Colonic mucosa (tissue), 4 donors: Measurements from ENCODE around the gene TAC3. TPM values are rescaled to one million over a fixed set of nuclear protein-coding genes. Genes with fewer than 3 reads are reported as not detected.
"Not testable (repeated sequence)": the region's sequence is repeated elsewhere in the genome, so short reads cannot be mapped to it uniquely, and the experiment has no call there.

Source experiments
- DNase-seq: peaks from one replicate; pipeline ENCODE4 v3.0.0-alpha.2; 2020
- H3K27ac ChIP-seq: fragments of 200-600 bp; one replicate; pipeline ENCODE4 v1.8.0; 2021
- H3K27me3 ChIP-seq: fragments of 200-600 bp; one replicate; pipeline ENCODE4 v1.8.0; 2021
- H3K36me3 ChIP-seq: fragments of 200-600 bp; one replicate; pipeline ENCODE4 v1.8.0; 2021
- H3K4me1 ChIP-seq: fragments of 200-600 bp; one replicate; pipeline ENCODE4 v1.8.0; 2021; ENCODE audit warnings: mild to moderate bottlenecking
- H3K4me3 ChIP-seq: fragments of 200-600 bp; one replicate; pipeline ENCODE4 v1.8.0; 2021
- H3K9ac ChIP-seq, 2 donors: one replicate each; pipeline ENCODE4 v1.7.0; 2013; ENCODE audit warnings: control low read depth in 2 of 2, low read depth in 2 of 2, low read length in 2 of 2
- H3K9me3 ChIP-seq: fragments of 200-600 bp; one replicate; pipeline ENCODE4 v1.8.0; 2021
- intact Hi-C: fragments of 100-400 bp; cut with DNase I; formaldehyde crosslinking; loops from one replicate; pipeline ENCODE4 v1.14.1; 2022
- total RNA-seq, 2 donors: library from RNA; stranded (reverse); fragmentation: NEBNext Ultra II Directional in 1 of 2; extraction: Animal tissue kit (Norgen Biotek cat#: 25700) in 1 of 2; gene quantifications; one replicate each; pipeline ENCODE4 v1.2.1, GENCODE V29; 2021
- TF ChIP-seq, protein P1 (sequence below): fragments of 200-600 bp; IDR thresholded peaks from one replicate; pipeline ENCODE4 v1.8.0; 2022; ENCODE audit warnings: antibody characterized with exemption, mild to moderate bottlenecking
- donor health status: healthy.
- donor health status: DM: no; HTN: no; CAD: no.
- donor health status: DM: no; HTN: no; CAD: no.

TAC3 gene
- total RNA-seq, 2 donors from 2014 or later: 1.9 TPM

DNA sequence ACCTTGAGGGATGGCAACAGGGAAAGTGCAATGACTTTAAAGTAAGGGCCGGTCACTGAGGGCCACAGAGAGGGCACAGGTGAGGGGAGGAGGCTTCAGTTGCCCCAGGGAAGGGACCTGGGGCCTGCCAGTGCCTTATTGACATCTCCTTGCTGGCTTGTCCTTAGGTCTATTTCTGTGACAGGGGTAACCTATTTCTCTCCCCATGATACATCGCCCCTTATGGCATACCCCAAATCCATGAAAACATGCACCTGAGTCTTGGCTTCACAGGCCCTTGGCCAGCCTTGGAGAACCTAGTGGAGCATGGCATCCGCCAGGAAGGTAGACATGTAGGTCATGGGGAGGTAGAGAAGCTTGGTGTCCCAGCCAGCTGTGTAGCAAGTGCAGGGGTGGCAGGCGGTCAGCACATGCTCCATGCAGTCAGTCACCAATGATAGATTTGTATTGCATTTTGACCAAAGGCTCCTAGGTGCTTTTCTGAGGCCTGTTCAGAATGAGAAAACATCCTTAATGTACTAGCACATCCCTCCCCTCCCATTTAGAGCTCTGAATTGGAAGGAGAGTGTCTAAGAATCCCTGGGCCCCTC, 35.3 kb downstream of the TAC3 start:
- H3K27ac ChIP-seq: no peak overlapping the region
- TF ChIP-seq, protein P1, sequence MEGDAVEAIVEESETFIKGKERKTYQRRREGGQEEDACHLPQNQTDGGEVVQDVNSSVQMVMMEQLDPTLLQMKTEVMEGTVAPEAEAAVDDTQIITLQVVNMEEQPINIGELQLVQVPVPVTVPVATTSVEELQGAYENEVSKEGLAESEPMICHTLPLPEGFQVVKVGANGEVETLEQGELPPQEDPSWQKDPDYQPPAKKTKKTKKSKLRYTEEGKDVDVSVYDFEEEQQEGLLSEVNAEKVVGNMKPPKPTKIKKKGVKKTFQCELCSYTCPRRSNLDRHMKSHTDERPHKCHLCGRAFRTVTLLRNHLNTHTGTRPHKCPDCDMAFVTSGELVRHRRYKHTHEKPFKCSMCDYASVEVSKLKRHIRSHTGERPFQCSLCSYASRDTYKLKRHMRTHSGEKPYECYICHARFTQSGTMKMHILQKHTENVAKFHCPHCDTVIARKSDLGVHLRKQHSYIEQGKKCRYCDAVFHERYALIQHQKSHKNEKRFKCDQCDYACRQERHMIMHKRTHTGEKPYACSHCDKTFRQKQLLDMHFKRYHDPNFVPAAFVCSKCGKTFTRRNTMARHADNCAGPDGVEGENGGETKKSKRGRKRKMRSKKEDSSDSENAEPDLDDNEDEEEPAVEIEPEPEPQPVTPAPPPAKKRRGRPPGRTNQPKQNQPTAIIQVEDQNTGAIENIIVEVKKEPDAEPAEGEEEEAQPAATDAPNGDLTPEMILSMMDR: no peak

DNA sequence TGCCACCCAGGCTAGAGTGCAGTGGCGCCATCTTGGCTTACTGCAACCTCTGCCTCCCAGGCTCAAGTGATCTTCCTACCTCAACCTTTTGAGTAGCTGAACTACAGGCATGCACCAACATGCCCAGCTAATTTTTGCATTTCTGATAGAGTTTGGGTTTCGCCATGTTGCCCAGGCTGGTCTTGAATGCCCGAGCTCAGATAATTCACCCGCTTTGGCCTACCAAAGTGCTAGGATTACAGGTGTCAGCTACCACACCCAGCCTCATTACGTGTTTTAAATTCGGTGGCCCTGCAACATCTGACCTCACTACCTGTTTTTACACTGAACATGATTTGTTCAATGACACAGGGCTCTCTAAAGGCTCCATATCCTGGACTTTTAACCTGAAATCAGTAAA, 36.1 kb downstream of the TAC3 start:
- no peaks in the 10 kb centered on the region for H3K27me3 ChIP-seq
- DNase-seq: no peak
- H3K36me3 ChIP-seq: no peaks in the 10 kb centered on the region
- no peaks in the 10 kb centered on the region for H3K9me3 ChIP-seq
- no peak overlapping the region for H3K27ac ChIP-seq
- TF ChIP-seq, protein P1: no peak
- no peaks in the 10 kb centered on the region for H3K4me1 ChIP-seq
- intact Hi-C loops: no loop called here
- H3K4me3 ChIP-seq: no peak overlapping the region
- H3K9ac ChIP-seq: no peak overlapping the region

More for the DNA sequence above, 35.3 kb downstream of the TAC3 start:
- Histone ChIP-seq H3K9me3 (no peaks in the 10 kb centered on the region), H3K9ac (no peak overlapping the region), H3K36me3 (no peaks in the 10 kb centered on the region), H3K4me1 (no peaks in the 10 kb centered on the region), H3K4me3 (no peak overlapping the region), H3K27me3 (no peaks in the 10 kb centered on the region)
- DNase-seq: no peak
- intact Hi-C loops: no loop called here

DNA sequence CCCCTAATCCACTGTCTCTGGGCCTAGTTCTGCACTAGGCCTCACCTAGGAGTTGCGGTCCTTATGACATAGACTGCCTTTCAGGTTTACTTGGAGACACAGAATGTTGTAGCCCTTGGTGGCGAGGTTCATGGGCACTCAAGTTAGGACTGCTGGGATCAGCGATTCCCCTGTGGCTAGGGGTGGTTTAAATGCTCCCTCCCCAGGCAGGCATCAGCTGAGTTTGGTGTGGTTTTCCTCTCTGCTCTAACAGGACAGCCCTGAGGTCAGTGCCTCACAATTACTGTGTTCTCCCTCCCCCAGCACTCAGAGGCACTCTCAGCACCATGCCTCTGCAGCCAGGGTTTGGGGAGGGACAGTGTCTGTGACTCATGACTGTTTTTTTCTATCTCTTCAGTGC, 36.7 kb downstream of the TAC3 start:
- H3K36me3 ChIP-seq: no peaks in the 10 kb centered on the region
- intact Hi-C loops: no loop called here
- no peaks in the 10 kb centered on the region for H3K9me3 ChIP-seq
- no peaks in the 10 kb centered on the region for H3K27me3 ChIP-seq
- no peak for DNase-seq
- no peak overlapping the region for H3K4me3 ChIP-seq
- H3K27ac ChIP-seq: no peak overlapping the region
- no peak overlapping the region for H3K9ac ChIP-seq
- no peaks in the 10 kb centered on the region for H3K4me1 ChIP-seq
- TF ChIP-seq, protein P1: no peak

DNA sequence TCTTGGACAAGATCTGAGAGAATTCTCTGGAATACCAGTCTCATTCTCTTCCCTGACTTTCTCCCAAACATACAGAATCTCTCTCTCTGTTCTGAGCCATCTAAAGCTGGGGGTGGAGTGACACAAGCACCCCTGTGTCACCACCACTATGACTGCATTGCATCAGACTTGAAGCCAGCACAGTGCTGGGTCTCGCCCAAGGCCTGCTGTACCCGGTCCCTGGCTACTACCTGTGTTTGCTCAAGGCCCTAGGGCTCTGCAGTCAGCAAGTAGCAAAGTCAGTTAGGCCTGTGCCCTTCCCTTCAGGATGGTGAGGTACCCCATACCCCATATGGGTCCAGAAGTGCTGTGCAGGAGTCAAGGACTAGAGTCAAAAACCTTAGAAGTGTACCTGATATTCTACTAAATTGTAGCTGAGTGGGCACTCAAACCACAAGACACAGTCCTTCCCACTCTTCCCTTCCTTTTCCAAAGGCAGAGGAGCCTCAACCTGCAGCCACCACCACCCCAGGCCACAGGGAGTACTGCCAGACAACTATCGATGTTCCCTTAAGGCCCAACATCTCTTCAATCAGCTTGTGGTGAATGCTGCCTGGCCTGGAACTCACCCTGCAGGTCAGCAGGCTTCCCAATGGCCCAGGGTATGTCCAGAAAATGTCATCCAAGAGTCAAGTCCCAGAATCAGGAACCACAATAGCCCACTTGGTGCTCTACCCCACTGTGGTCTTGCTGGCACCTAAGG, 37.8 kb downstream of the TAC3 start:
- no peak overlapping the region for H3K27ac ChIP-seq
- no peak for DNase-seq
- H3K9ac ChIP-seq: no peak overlapping the region
- intact Hi-C loops: no loop called here
- TF ChIP-seq, protein P1: no peak
- H3K4me3 ChIP-seq: no peak overlapping the region
- H3K4me1 ChIP-seq: no peaks in the 10 kb centered on the region
- no peaks in the 10 kb centered on the region for H3K27me3 ChIP-seq
- no peaks in the 10 kb centered on the region for H3K36me3 ChIP-seq
- H3K9me3 ChIP-seq: no peaks in the 10 kb centered on the region

DNA sequence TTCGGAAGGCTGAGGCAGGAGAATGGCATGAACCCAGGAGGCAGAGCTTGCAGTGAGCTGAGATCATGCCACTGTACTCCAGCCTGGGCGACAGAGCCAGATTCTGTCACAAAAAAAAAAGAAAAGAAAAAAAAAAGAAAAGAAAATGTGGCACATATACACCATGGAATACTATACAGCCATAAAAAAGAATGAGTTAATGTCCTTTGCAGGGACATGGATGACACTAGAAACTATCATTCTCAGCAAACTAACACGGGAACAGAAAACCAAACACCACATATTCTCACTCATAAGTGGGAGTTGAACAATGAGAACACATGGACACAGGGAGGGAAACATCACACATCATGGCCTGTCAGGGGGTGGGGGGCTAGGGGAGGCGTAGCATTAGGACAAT, 39.0 kb downstream of the TAC3 start:
- H3K36me3 ChIP-seq, H3K9ac ChIP-seq, H3K27me3 ChIP-seq, H3K9me3 ChIP-seq, DNase-seq, intact Hi-C loops, H3K4me3 ChIP-seq, H3K27ac ChIP-seq, H3K4me1 ChIP-seq: not testable (repeated sequence)

DNA sequence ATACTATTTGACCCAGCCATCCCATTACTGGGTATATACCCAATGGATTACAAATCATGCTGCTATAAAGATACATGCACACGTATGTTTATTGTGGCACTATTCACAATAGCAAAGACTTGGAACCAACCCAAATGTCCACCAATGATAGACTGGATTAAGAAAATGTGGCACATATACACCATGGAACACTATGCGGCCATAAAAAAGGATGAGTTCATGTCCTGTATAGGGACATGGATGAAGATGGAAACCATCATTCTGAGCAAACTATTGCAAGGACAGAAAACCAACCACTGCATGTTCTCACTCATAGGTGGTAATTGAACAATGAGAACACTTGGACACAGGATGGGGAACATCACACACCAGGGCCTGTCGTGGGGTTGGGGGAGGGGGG, 42.1 kb downstream of the TAC3 start:
- H3K27me3 ChIP-seq, DNase-seq, H3K27ac ChIP-seq, H3K4me3 ChIP-seq, intact Hi-C loops, H3K9ac ChIP-seq, H3K36me3 ChIP-seq, H3K4me1 ChIP-seq, H3K9me3 ChIP-seq: not testable (repeated sequence)

DNA sequence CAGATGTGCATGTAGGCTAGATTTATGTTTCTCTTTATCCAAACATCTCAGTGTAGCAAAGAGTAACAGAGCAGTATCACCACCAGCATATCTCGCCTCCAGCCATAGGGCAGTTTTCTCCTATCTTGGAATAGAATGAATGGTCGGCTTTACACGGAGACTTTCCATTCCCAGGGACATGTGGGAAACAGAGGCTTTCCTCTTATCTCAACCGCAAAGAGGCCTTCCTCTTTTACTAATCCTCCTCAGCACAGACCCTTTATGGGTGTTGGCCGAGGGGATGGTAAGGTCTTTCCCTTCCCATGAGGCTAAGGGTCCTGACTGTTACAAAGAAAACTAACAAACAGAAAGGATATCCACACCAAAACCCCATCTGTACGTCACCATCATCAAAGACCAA, 47.4 kb downstream of the TAC3 start:
- intact Hi-C loops, H3K27me3 ChIP-seq, H3K9ac ChIP-seq, H3K4me1 ChIP-seq, H3K9me3 ChIP-seq, DNase-seq, H3K27ac ChIP-seq, H3K4me3 ChIP-seq, H3K36me3 ChIP-seq: not testable (repeated sequence)

DNA sequence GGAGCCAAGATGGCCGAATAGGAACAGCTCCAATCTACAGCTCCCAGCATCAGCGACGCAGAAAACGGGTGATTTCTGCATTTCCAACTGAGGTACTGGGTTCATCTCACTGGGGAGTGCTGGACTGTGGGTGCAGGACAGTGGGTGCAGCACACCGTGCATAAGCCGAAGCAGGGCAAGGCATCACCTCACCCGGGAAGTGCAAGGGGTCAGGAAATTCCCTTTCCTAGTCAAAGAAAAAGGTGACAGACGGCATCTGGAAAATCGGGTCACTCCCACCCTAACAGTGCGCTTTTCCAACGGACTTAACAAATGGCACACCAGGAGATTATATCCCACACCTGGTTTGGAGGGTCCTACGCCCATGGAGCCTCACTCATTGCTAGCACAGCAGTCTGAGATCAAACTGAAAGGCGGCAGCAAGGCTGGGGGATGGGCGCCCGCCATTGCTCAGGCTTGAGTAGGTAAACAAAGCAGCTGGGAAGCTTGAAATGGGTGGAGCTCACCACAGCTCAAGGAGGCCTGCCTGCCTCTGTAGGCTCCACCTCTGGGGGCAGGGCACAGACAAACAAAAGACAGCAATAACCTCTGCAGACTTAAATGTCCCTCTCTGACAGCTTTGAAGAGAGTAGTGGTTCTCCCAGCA, 50.2 kb downstream of the TAC3 start:
- H3K36me3 ChIP-seq, H3K9me3 ChIP-seq, H3K9ac ChIP-seq, intact Hi-C loops, DNase-seq, H3K4me3 ChIP-seq, H3K4me1 ChIP-seq, H3K27me3 ChIP-seq, H3K27ac ChIP-seq: not testable (repeated sequence)

DNA sequence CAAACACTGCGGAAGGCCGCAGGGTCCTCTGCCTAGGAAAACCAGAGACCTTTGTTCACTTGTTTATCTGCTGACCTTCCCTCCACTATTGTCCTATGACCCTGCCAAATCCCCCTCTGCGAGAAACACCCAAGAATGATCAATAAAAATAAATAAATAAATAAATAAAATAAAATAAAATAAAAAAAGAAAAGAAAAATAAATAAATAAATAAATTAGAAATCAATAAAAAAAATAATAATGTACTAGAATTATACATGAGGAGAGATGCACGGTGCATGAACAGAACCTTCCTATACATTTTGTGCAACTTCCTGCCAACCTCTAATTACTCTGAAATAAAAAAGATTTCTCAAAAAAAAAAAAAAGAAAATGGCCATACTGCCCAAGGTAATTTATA, 51.2 kb downstream of the TAC3 start:
- H3K9me3 ChIP-seq, H3K9ac ChIP-seq, H3K36me3 ChIP-seq, H3K4me3 ChIP-seq, H3K27me3 ChIP-seq, H3K27ac ChIP-seq, DNase-seq, intact Hi-C loops, H3K4me1 ChIP-seq: not testable (repeated sequence)
